ENCODE measurements around the gene GRIN2A. TPM values are rescaled to one million over a fixed set of nuclear protein-coding genes. Genes with fewer than 3 reads are reported as not detected.

Gene GRIN2A
- total RNA-seq, 4 donors from 2014 or later = 0.25 to 26.1 (median 13.5) TPM

- Histone ChIP-seq H3K27ac (no peak overlapping the region), H3K4me1 (no peaks in the 10 kb centered on the region), H3K36me3 (peaks cover 0 to under 1% of the 10 kb centered on the region in 2 donors), H3K4me3 (no peak overlapping the region), H3K27me3 (no peaks in the 10 kb centered on the region), H3K9me3 (no peaks in the 10 kb centered on the region)
- no peak for ATAC-seq
- TF ChIP-seq POLR2A (IDR thresholded peaks at IDR 0.05) (no peak), EP300 (IDR thresholded peaks at IDR 0.05) (no peak), POLR2AphosphoS5 (IDR thresholded peaks at IDR 0.05) (no peak)
- TF ChIP-seq, protein P1, sequence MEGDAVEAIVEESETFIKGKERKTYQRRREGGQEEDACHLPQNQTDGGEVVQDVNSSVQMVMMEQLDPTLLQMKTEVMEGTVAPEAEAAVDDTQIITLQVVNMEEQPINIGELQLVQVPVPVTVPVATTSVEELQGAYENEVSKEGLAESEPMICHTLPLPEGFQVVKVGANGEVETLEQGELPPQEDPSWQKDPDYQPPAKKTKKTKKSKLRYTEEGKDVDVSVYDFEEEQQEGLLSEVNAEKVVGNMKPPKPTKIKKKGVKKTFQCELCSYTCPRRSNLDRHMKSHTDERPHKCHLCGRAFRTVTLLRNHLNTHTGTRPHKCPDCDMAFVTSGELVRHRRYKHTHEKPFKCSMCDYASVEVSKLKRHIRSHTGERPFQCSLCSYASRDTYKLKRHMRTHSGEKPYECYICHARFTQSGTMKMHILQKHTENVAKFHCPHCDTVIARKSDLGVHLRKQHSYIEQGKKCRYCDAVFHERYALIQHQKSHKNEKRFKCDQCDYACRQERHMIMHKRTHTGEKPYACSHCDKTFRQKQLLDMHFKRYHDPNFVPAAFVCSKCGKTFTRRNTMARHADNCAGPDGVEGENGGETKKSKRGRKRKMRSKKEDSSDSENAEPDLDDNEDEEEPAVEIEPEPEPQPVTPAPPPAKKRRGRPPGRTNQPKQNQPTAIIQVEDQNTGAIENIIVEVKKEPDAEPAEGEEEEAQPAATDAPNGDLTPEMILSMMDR (IDR thresholded peaks at IDR 0.05) = no peak
- WGBS, 2 donors (ENCODE audit: low coverage in 1 of 2) = 93% methylated on average over 4 of the region's 5 CpGs; no CpG with 5 or more reads in 1 of the 2 donors
Observed at GRCh38 chr16:9943121-9943520, 239.1 kb downstream of the GRIN2A start.

GRCh38 chr16:9941245-9941644, 241.0 kb downstream of the GRIN2A start:
- peaks cover 0 to 4% of the 10 kb centered on the region in 2 donors for H3K36me3 ChIP-seq
- H3K27ac ChIP-seq = no peak overlapping the region
- no peak overlapping the region for H3K4me3 ChIP-seq
- no peaks in the 10 kb centered on the region for H3K4me1 ChIP-seq
- no peak for TF ChIP-seq EP300 (IDR thresholded peaks at IDR 0.05)
- TF ChIP-seq POLR2AphosphoS5 (IDR thresholded peaks at IDR 0.05) = no peak
- TF ChIP-seq, protein P1 (IDR thresholded peaks at IDR 0.05) = no peak
- no peak for TF ChIP-seq POLR2A (IDR thresholded peaks at IDR 0.05)
- no peak for ATAC-seq
- H3K9me3 ChIP-seq = no peaks in the 10 kb centered on the region
- WGBS, 2 donors (ENCODE audit: low coverage in 1 of 2) = 86 to 100% methylated on average over 1 to 3 of the region's 3 CpGs
- no peaks in the 10 kb centered on the region for H3K27me3 ChIP-seq

- no peak overlapping the region for H3K27ac ChIP-seq
- 51 to 86% methylated on average over 6 of the region's 8 CpGs for WGBS, 2 donors (ENCODE audit: low coverage in 1 of 2)
- H3K4me1 ChIP-seq = peaks cover 0 to 23% (median 0%) of the 10 kb centered on the region in 3 donors
- peaks cover 0 to 4% of the 10 kb centered on the region in 2 donors for H3K36me3 ChIP-seq
- no peaks in the 10 kb centered on the region for H3K27me3 ChIP-seq
- TF ChIP-seq, protein P1 (IDR thresholded peaks at IDR 0.05) = no peak
- TF ChIP-seq EP300 (IDR thresholded peaks at IDR 0.05) = no peak
- TF ChIP-seq POLR2A (IDR thresholded peaks at IDR 0.05) = no peak
- H3K9me3 ChIP-seq = no peaks in the 10 kb centered on the region
- no peak for ATAC-seq
- H3K4me3 ChIP-seq = no peak overlapping the region
Observed at GRCh38 chr16:9934723-9935508, 247.3 kb downstream of the GRIN2A start.

- H3K36me3 ChIP-seq = peaks cover 0 to 3% of the 10 kb centered on the region in 2 donors
- H3K4me3 ChIP-seq = no peak overlapping the region
- no peak for ATAC-seq
- H3K27ac ChIP-seq = no peak overlapping the region
- 38 to 57% methylated on average over 3 to 4 of the region's 5 CpGs for WGBS, 2 donors (ENCODE audit: low coverage in 1 of 2)
- no peaks in the 10 kb centered on the region for H3K27me3 ChIP-seq
- H3K4me1 ChIP-seq = peaks cover 0 to 23% (median 0%) of the 10 kb centered on the region in 3 donors
- TF ChIP-seq EP300 (IDR thresholded peaks at IDR 0.05) = no peak
- TF ChIP-seq POLR2AphosphoS5 (IDR thresholded peaks at IDR 0.05) = no peak
- TF ChIP-seq, protein P1 (IDR thresholded peaks at IDR 0.05) = no peak
- no peak for TF ChIP-seq POLR2A (IDR thresholded peaks at IDR 0.05)
- H3K9me3 ChIP-seq = no peaks in the 10 kb centered on the region
Observed at GRCh38 chr16:9932919-9933653, 249.1 kb downstream of the GRIN2A start.

Measured in gastroesophageal sphincter (tissue), 4 donors.